Activated CD4-positive, alpha-beta T cell treated with anti-CD3 and anti-CD28 coated beads for 24 hours (primary cell): ENCODE measurements around the gene GNE.
A peak's percentile ranks its signal among the peaks of the same experiment; 100 is the strongest.
"Not testable (repeated sequence)": the region's sequence is repeated elsewhere in the genome, so short reads cannot be mapped to it uniquely, and the experiment has no call there.

ENCODE experiments used
- DNase-seq, 2 donors: peaks; one replicate each; pipeline ENCODE4 v3.0.0-alpha.2; 2020; ENCODE audit warnings: low read depth in 2 of 2

Gene GNE, protein sequence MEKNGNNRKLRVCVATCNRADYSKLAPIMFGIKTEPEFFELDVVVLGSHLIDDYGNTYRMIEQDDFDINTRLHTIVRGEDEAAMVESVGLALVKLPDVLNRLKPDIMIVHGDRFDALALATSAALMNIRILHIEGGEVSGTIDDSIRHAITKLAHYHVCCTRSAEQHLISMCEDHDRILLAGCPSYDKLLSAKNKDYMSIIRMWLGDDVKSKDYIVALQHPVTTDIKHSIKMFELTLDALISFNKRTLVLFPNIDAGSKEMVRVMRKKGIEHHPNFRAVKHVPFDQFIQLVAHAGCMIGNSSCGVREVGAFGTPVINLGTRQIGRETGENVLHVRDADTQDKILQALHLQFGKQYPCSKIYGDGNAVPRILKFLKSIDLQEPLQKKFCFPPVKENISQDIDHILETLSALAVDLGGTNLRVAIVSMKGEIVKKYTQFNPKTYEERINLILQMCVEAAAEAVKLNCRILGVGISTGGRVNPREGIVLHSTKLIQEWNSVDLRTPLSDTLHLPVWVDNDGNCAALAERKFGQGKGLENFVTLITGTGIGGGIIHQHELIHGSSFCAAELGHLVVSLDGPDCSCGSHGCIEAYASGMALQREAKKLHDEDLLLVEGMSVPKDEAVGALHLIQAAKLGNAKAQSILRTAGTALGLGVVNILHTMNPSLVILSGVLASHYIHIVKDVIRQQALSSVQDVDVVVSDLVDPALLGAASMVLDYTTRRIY

DNA sequence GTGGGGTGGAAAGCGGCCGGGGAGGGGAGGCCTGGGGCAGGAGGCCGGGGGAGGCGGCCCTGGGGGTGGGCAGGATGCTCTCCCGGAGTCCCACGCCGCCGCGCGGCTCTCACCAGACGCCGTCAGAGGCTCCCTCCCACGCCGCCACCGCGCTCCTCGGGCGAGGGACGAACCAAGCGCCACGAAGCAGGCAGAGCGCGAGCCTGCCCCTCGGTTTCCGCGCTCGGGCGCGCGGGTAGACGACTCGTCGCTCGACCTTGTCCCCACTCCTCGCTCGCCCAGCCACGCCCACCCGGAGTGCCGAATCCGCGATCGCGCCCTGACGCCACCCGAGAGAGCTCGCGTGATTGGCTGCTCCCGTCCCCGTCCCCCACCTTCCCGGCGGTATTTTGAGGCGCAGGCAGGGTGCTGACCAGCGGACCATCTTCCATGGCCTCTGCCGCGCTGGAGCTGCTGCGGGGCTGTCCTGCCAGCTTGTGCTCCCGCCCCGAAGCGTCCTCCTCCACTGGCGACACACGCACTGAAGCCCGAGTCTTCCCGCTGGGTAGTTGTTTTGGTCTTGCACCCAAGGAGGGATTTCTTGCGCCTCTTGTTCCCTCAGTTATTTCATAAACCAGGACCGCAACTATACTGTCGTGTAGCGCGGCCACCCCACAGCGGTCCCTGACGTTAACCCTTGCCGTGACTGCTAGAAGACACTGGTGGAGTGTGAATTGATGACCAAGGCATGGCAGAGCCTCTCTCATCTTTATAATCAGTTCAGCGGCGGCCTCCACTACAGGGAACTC, at the start of gene GNE:
Gene GNE, minus strand, starts transcription at position 241 of the 788 bp plus-strand sequence. CDS start 9,093 bp downstream, outside the sequence.
- peak; percentile 94 to 97 for DNase-seq

DNA sequence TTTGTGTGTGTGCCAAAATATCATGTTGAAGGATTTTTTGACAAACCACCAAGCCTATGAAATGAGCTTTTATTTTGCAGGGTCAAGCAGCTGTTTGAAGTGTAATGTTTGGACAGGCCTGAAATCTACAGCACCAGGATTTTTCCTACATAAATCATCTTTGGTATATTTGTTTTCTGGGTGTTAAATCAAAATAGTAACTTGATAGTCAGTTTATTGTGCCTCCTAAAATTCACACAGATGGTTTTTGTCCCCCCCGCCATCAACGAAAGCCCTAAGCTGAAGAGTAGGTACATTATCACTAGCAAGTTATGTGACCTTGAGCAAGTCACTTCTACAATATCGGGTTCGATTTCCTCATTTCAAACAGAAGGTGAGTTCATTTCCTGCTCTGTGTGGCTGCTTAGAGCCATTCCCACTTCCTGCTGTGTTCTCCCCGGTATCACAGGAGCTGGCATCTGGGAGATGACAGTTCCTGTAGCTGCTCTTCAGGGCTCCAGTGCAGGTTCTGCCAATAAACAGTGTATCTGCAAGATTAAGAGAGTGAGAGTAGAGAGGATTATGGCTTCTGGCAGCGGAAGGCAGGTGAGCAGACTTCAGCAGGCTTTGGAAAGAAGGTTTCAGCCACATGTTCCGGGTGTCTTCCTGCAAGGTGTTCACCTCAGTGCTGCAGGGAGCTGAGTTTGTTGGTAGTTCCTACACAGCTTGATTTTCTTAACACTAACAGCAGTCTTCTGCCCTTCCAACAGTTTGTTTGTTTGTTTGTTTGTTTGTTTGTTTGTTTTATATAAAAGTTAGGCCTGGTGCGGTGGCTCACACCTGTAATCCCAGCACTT, 48.4 kb upstream of the GNE start:
- no peak for DNase-seq

DNA sequence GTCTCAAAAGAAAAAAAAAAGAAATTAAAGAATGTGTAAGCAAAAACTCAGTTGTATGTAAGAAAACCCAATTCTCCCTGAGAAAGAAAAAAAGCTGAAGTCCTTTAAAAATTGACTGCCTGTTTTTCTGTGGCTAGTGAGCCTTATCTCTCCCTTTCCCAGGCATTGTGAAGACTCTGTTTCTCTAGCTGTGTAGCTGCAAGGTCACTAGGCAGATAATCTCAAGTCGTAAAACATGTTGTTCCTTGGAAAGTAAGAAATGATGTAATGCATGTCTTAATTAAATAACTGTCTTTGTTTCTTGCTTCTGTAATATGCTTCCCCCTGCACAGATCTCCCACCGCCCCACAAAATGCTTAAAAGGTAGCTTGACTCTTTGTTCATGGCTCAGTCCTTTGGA, 46.1 kb upstream of the GNE start:
- DNase-seq: not testable (repeated sequence)

DNA sequence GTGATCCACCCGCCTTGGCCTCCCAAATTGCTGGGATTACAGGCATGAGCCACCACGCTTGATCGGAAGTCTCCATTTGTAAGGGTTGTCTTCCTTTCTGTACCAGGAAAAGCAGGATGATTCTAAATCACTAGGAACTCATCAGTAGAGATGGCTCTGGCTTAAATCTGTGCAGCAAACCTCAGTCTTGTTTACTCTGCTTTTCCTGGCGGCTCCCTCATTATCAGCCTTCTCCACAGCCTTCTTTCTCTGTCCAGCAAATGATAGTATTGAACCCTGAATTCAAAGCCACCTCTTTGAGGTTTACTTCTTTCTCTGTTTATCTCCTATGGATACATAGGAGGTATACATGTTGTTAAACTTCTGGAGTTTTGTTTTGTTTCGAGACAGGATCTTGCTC, 43.0 kb upstream of the GNE start:
- no peak for DNase-seq

DNA sequence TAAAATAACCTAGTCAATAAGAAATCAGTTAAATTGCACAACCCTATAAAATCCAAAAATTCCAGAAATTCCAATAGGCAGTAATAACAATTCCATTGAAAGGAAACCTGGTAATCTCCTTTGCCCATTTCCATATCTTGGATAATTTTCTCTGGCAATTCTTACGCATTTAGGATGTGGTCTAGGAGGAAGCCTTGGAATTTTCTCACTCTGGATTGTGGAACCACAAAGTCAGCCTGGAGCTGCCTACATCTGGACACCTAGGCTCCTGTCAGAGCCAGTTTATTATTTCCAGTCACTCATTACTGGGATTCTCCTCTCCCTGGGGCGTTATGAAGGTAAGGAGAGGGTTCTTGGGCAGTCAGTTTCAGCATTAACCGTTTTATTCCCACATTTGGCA, 40.3 kb upstream of the GNE start:
- DNase-seq: no peak

DNA sequence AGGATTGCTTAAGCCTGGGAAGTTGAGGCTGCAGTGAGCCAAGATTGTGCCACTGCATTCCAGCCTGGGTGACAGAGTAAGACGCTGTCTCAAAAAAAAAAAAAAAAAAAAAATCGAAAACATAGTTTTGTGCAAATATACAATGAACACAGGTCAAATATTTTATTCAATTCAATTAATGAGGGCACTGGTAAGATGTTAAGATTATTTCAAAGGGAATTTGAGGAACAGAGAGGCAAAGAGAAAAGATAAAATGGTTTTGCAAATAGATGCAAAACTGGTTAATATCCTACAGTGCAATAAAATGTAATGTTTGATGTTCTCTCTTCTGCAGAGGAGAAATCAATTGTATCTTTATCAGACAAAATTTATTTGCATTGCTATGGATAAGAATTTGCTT, 39.5 kb upstream of the GNE start:
- no peak for DNase-seq

DNA sequence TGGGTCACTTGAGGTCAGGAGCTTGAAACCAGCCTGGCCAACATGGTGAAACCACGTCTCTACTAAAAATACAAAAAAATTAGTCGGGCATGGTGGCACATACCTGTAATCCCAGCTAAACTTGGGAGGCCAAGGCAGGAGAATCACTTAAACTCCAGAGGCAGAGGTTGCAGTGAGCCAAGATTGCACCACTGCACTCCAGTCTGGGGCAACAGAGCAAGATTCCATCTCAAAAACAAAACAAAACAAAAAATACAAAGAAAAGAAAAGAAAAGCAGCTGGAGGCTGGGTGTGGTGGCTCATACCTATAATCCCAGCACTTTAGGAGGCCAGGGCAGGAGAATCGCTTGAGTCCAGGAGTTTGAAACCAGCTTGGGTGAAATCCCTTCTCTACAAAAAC, 36.7 kb upstream of the GNE start:
- not testable (repeated sequence) for DNase-seq

DNA sequence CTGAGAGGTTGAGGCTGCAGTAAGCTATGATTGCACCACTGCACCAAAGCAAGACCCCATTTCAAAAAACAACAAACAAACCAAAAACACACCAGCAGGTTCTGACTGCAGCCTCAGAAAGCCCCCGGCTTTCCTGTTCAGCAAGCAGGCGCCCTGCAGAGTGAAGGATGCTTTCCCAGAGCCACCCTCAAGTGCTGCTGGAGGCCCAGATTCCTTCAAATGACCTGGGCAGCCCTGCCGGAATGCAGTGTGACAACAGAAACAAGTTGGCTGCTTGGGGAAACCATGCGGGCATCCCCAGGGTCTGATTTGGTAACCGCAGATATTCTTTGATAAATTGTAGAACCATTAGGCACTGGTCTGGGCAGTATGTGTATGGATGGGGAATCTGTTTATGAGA, 35.7 kb upstream of the GNE start:
- no peak for DNase-seq

DNA sequence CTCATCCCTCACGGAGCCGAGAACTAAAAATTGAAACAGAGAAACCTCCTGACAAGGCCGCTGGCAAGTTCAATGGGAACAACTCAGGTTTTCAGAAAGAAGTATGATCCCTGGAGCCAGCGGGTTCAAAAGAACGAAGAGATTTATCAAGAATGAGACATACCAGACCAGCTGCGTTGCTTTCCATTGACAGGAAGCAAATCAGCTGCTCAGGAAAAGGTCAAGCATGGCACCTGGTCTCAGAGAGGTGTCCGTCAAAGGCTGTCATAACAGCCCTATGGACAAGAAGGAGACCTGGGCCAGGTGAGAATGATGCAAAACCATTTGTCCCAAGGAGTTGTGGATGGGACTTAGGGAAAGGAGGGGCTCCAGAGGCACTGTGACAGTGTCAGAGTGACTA, 34.9 kb upstream of the GNE start:
- no peak for DNase-seq

DNA sequence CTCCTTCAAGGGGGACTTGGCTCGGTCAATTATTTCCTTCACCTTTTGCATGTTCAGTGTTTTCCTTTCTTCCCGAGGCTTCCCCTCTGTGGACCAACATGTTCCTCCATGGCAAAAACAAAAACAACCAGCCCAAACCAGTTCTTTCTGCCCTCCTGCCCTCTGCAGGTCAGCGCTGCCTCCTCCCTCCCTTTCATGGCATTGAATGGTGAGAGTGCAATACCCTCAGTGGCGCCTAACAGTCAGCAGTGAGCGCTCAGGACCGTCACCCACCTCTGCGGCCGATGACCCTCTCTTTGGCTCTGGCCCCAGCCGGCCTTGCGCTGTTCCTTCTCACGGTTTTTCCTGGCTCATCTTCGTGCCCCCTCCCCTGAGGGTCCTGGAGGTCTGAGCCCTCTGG, 34.4 kb upstream of the GNE start:
- DNase-seq: no peak

DNA sequence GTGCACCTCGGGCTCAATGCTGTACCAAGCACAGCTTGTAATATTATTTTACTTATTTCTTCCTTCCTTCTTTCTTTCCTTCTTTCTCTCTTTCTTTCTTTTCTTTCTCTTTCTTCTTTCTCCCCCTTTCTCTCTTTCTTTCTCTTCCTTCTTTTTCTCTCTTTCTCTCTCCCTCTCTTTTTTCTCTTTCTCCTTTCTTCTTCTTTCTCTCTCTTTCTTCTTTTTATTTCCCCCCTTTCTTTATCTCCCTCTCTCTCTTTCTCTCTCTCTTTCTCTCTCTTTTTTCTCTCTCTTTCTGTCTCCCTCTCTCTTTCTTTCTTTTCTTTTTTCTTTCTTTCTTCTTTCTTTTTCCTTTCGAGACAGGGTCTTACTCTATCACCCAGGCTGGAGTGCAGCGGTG, 32.7 kb upstream of the GNE start:
- DNase-seq: no peak

DNA sequence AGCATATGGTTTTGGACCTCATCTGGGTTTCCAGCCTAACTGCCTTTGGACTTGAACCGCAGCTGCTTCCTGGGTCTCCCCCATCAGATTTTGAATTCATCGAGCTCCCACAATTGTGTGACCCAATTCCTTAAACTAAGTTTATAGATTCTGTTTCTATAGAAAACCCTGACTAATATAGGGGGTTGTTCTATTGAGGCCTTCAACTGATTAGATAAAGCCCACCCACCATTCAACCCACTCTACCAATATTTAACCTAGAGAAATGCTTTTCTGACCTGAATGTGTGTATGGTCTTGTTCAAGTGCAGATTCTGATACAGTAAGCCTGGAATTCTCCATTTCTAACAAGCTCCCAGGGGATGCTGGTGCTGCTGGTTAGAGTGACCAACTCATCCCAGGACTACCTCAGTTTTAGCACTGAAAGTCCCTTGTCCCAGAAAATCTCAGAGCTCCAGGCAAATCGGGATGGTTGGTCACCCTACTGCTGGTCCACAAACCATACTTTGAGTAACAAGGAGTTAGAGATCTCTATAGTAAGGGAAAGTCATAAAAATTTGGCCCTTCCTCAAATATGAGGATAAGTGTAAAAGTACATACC, 31.7 kb upstream of the GNE start:
- DNase-seq: no peak

DNA sequence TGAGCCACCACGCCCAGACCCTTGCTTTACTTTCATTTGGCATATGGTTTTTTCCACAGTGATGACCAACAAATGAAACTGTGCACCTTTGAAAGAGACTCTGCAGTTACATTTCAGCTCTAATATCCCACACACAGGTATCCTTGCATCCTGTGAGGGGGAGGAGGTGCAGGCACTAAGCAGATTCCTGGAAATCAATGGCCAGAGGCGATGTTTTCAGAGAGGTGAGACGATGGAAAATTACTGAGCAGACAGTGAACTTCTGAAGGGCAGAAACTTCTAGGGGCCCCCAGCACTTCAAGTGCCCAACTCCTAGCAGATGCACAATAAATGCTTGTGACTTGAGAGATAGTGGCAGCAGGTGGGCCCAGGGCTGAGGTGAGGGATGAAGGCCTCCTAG, 29.8 kb upstream of the GNE start:
- no peak for DNase-seq

DNA sequence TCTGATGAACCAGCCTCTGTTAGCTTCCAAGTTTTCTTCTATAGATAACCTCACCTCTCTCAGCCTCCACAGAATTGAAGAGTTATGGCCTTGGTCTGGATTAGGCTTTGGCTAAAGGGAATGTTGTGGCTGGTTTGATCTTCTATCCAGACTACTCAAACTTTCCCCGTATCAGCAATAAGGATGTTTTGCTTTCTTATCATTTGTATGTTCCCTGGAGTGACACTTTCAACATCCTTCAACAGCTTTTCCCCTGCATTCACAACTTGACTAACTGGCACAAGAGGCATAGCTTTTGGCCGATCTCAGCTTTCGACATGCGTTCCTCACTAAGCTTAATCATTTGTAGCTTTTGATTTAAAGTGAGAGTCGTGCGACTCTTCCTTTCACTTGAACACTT, 28.1 kb upstream of the GNE start:
- DNase-seq: no peak

DNA sequence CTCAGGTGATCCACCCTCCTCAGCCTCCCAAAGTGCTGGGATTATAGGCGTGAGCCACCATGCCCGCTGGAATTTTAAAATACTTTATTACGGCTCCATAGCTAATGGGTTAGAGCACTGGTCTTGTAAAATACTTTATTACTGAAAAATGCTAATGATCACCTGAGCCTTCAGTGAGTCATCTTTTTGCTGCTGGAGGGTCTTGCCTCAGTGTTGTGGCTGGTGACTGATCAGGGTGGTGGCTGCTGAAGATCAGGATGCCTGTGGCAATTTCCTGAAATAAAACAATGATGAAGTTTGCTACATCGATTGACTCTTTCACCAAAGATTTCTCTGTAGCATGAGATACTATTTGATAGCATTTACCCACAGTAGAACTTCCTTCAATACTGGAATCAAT, 26.0 kb upstream of the GNE start:
- no peak for DNase-seq

DNA sequence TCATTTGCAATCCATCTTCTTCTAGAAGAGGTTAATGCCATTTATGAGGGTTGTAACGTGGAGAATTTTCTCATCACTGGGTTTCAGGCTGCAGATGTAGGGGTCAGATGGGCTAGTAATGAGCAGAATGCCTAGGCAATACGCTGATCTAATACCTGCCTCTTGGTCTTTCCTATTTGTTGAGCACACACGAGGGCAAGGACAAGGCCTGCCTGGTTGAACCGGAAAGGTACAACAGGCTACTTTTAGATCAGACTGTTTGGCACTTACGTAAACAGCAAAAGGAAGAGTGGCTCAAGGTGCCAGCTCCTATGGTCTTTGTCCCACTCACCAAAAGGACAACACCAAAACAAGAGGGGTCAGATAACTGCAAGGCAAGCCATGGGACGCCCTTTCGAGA, 24.0 kb upstream of the GNE start:
- DNase-seq: no peak

DNA sequence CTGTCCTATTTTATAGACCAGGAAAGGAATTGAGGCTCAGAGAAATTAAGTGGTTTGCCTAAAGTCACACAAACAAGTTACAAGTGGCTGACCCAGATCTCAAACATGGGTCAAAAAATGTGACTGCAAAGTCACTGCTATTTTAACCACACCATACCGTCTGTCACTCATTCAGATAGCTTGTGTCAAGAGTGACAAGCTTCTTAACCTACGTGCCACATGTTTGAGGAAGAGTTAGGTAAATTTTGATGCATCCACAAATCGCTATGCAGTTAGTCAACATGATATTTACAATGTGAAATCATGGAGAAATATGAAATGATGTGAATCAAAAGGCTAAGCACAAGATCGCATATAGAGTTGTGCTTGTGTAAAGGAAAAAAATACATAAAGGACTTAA, 22.7 kb upstream of the GNE start:
- DNase-seq: no peak

DNA sequence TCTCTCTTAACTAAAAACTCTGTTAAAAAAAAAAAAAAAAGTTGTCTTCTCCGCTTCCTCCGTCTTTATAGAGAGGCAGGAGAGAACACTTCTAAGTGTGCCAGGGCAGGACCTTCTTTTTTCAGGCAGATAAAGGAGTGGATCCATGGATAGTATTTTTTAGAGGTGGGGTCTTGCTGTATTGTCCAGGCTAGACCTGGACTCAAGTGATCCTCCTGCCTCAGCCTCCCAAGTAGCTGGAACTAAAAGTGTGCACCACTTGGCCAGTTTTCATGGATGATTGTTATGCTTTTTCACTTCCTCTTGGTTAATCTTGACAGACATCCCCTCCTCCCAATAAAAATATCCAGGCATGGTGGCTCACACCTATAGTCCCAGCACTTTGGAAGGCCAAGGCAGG, 20.0 kb upstream of the GNE start:
- DNase-seq: no peak

DNA sequence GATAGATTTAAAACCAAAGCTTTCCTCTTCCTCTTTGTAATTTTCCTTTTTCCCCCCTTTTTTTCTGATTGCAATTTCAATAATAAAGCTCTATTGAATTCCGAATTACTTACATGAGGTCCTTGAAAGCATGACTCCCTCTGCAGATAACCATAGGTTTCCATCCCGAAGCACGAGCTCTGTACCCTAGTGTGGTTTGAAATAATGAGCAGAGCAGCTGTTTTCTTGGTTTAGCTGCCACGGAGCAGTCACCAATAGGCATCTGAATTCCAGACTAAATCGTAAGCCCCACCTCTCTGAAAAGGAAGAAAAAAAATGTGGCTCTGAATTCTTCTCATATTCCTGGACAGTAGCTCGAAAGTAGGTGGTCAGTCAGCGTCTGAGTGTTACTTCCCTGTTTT, 18.5 kb upstream of the GNE start:
- DNase-seq: no peak

DNA sequence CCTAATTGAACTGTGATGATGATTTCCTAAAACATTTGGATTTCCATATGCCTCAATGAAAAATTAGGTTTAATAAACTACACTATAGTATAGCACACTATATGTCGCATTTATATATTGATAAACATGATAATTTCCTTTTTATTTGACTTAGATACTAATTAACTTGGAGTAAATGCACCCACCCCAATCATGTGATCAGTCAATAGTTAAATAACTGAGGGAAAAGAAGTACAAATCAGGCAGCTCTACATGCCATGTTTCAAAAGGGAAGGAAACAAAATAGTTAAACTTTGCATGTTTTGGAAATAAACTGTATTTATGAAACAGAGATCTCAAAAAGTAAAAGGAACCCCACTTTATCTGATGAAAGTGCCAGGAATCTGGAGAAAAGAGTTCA, 18.0 kb upstream of the GNE start:
- DNase-seq: no peak

DNA sequence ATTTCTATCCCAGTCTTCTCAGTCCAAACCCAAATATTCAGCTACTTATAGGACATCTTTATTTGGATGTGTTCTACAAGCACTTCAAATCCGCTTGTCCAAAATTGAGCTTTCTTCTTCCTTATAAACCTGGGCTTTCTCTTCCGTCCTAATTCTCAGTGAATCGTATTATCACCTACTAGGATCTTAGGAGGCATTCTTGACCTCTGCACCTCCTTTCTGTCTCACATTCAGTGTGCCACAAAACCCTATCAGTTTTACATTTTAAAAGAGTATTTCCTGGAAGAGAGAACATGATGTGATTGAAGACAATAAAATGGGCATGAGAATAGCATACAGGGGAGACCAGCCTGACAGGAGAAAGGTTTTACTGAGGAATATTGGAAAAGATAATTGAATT, 16.8 kb upstream of the GNE start:
- no peak for DNase-seq
